IMR-90 (cell line): ENCODE measurements around the gene ANLN. TPM values are rescaled to one million over a fixed set of nuclear protein-coding genes. Genes with fewer than 3 reads are reported as not detected.

Experiments
- ATAC-seq: fragments of 200-7000 bp; cut with Tn5 transposase; 2 replicates; pipeline ENCODE4 v1.9.1; 2020; ENCODE audit warnings: low read depth, mild to moderate bottlenecking, moderate library complexity
- BruUV-seq: library from RNA; stranded (reverse); fragments of 400-500 nt; replicated peaks from 2 replicates; lab custom pipeline; 2021; lab: Mats Ljungman, UMichigan
- CTCF ChIA-PET: fragments of 300-600 bp; formaldehyde crosslinking; extraction: SDS; loops from one replicate; lab custom pipeline; 2021; ENCODE audit warnings: antibody characterized with exemption; lab: Yijun Ruan, JAX
- POLR2A ChIA-PET: fragments of 300-600 bp; sonication (Branson Sonifier 250); formaldehyde crosslinking; loops from one replicate; lab custom pipeline; 2022; ENCODE audit warnings: antibody characterized with exemption; ENCODE audit not compliant: unreplicated experiment; lab: Charles Lee
- DNase-seq: peaks from one replicate; pipeline ENCODE4 v3.0.0; 2013
- H2AFZ ChIP-seq: replicated peaks from 2 replicates; pipeline ENCODE3; 2013; ENCODE audit warnings: low read length, mild to moderate bottlenecking; ENCODE audit not compliant: poor library complexity
- H2AK5ac ChIP-seq: 2 replicates; pipeline ENCODE4 v1.6.1; 2013; ENCODE audit warnings: low read depth, low read length, inconsistent platforms
- H2AK9ac ChIP-seq: replicated peaks from 2 replicates; pipeline ENCODE3; 2013; ENCODE audit warnings: mild to moderate bottlenecking, low read depth, low read length, moderate library complexity; ENCODE audit not compliant: poor library complexity
- H2BK120ac ChIP-seq: 2 replicates; pipeline ENCODE4 v1.6.1; 2013; ENCODE audit warnings: low read depth, low read length, inconsistent platforms
- H2BK15ac ChIP-seq: 3 replicates; pipeline ENCODE4 v1.6.1; 2013; ENCODE audit warnings: low read depth, low read length, inconsistent platforms
- H2BK20ac ChIP-seq: 2 replicates; pipeline ENCODE4 v1.6.1; 2013; ENCODE audit warnings: low read depth, mild to moderate bottlenecking, inconsistent platforms, low read length, moderate library complexity
- H2BK5ac ChIP-seq: 2 replicates; pipeline ENCODE4 v1.6.1; 2013; ENCODE audit warnings: mild to moderate bottlenecking, low read depth, low read length, inconsistent platforms; ENCODE audit not compliant: poor library complexity, severe bottlenecking
- H3K14ac ChIP-seq: replicated peaks from 2 replicates; pipeline ENCODE4 v1.6.1; 2013; ENCODE audit warnings: low read depth, low read length, inconsistent platforms
- H3K18ac ChIP-seq: 2 replicates; pipeline ENCODE4 v1.6.1; 2013; ENCODE audit warnings: low read depth, low read length, control low read depth
- H3K23ac ChIP-seq: 2 replicates; pipeline ENCODE4 v1.6.1; 2013; ENCODE audit warnings: low read depth, low read length, inconsistent platforms
- H3K27ac ChIP-seq: 2 replicates; pipeline ENCODE4 v1.5.1; 2013; ENCODE audit warnings: mild to moderate bottlenecking, control low read depth, low read length; ENCODE audit not compliant: insufficient read depth
- H3K27me3 ChIP-seq: 2 replicates; pipeline ENCODE4 v1.6.1; 2013; ENCODE audit warnings: low read length; ENCODE audit not compliant: control insufficient read depth, insufficient read depth
- H3K36me3 ChIP-seq: 2 replicates; pipeline ENCODE4 v1.6.1; 2013; ENCODE audit warnings: low read length, mixed read lengths; ENCODE audit not compliant: control insufficient read depth, insufficient read depth
- H3K4ac ChIP-seq: 2 replicates; pipeline ENCODE4 v1.6.1; 2013; ENCODE audit warnings: low read depth, low read length, inconsistent platforms
- H3K4me1 ChIP-seq: 2 replicates; pipeline ENCODE4 v1.6.1; 2013; ENCODE audit warnings: low read length, mixed read lengths; ENCODE audit not compliant: control insufficient read depth, insufficient read depth
- H3K4me2 ChIP-seq: 2 replicates; pipeline ENCODE4 v1.6.1; 2013; ENCODE audit warnings: low read depth, mild to moderate bottlenecking, control low read depth, low read length, moderate library complexity
- H3K4me3 ChIP-seq: 2 replicates; pipeline ENCODE4 v1.5.1; 2013; ENCODE audit warnings: low read depth, mild to moderate bottlenecking, control low read depth, low read length, moderate library complexity; ENCODE audit not compliant: insufficient read depth
- H3K56ac ChIP-seq: 2 replicates; pipeline ENCODE4 v1.6.1; 2013; ENCODE audit warnings: low read length, inconsistent platforms; ENCODE audit not compliant: insufficient read depth; ENCODE audit errors: extremely low read depth
- H3K79me1 ChIP-seq, 2 experiments: 2 replicates each; pipeline ENCODE4 v1.6.1; 2013; ENCODE audit warnings: low read length in 2 of 2, inconsistent platforms in 1 of 2, low read depth in 1 of 2
- H3K9ac ChIP-seq: 2 replicates; pipeline ENCODE4 v1.6.1; 2013; ENCODE audit warnings: low read depth, low read length, control low read depth
- H3K9me1 ChIP-seq: 2 replicates; pipeline ENCODE4 v1.6.1; 2013; ENCODE audit warnings: low read length, inconsistent platforms; ENCODE audit not compliant: insufficient read depth
- H3K9me3 ChIP-seq: 2 replicates; pipeline ENCODE4 v1.6.1; 2013; ENCODE audit warnings: low read length; ENCODE audit not compliant: control insufficient read depth, insufficient read depth
- H4K20me1 ChIP-seq: 2 replicates; pipeline ENCODE4 v1.6.1; 2013; ENCODE audit warnings: low read length, inconsistent platforms; ENCODE audit not compliant: insufficient read depth
- H4K5ac ChIP-seq: 2 replicates; pipeline ENCODE4 v1.6.1; 2013; ENCODE audit warnings: mild to moderate bottlenecking, low read depth, low read length, control low read depth
- H4K8ac ChIP-seq, 2 experiments: 2 replicates each; pipeline ENCODE4 v1.6.1; 2013; ENCODE audit warnings: low read depth in 2 of 2, low read length in 2 of 2, control low read depth in 1 of 2, inconsistent platforms in 1 of 2
- H4K91ac ChIP-seq: 2 replicates; pipeline ENCODE4 v1.6.1; 2013; ENCODE audit warnings: low read depth, low read length, inconsistent platforms; ENCODE audit not compliant: insufficient read depth
- CTCF ChIP-seq: conservative IDR thresholded peaks from 2 replicates; pipeline ENCODE4 v1.5.1; 2012; ENCODE audit warnings: mild to moderate bottlenecking, low read depth, low read length, improper control_type of control experiment
- ELK1 ChIP-seq: fragments of 150-350 bp; IDR thresholded peaks from 2 replicates; pipeline ENCODE4 v1.6.1; 2016; ENCODE audit warnings: low read depth, mild to moderate bottlenecking, low read length, moderate library complexity, borderline replicate concordance
- FOS ChIP-seq: fragments of 150-350 bp; IDR thresholded peaks from 2 replicates; pipeline ENCODE4 v1.6.1; 2016; ENCODE audit warnings: low read depth, low read length
- MAFK ChIP-seq: IDR thresholded peaks from 2 replicates; pipeline ENCODE4 v1.6.1; 2012; ENCODE audit warnings: low read depth, low read length, improper control_type of control experiment
- MAZ ChIP-seq: IDR thresholded peaks from 2 replicates; pipeline ENCODE4 v1.6.1; 2012; ENCODE audit warnings: low read depth, mild to moderate bottlenecking, low read length, improper control_type of control experiment, moderate library complexity, borderline replicate concordance
- NFE2L2 ChIP-seq: fragments of 150-350 bp; IDR thresholded peaks from 2 replicates; pipeline ENCODE4 v1.6.1; 2016; ENCODE audit warnings: low read depth, mild to moderate bottlenecking, low read length
- POLR2A ChIP-seq: IDR thresholded peaks from 2 replicates; pipeline ENCODE4 v1.6.1; 2012; ENCODE audit warnings: mild to moderate bottlenecking, low read depth, low read length
- RAD21 ChIP-seq: IDR thresholded peaks from 2 replicates; pipeline ENCODE4 v1.6.1; 2012; ENCODE audit warnings: low read length, improper control_type of control experiment
- RCOR1 ChIP-seq: IDR thresholded peaks from 2 replicates; pipeline ENCODE4 v1.6.1; 2012; ENCODE audit warnings: mild to moderate bottlenecking, low read length, improper control_type of control experiment; ENCODE audit not compliant: insufficient replicate concordance
- RFX5 ChIP-seq: IDR thresholded peaks from 2 replicates; pipeline ENCODE4 v1.8.0; 2012; ENCODE audit warnings: low read depth, mild to moderate bottlenecking, low read length, moderate library complexity
- SMC3 ChIP-seq: fragments of 150-350 bp; IDR thresholded peaks from 2 replicates; pipeline ENCODE4 v1.6.1; 2016; ENCODE audit warnings: low read depth, mild to moderate bottlenecking, antibody characterized with exemption, low read length, moderate library complexity
- USF2 ChIP-seq: fragments of 150-350 bp; IDR thresholded peaks from 2 replicates; pipeline ENCODE4 v1.6.1; 2017; ENCODE audit warnings: mild to moderate bottlenecking, antibody characterized with exemption, low read length, low read depth
- WGBS, 2 experiments: methylation state at CpG; one replicate each; pipeline versions ENCODE4 v1.1.5 to v1.1.7; 2013; ENCODE audit warnings: missing lambda C conversion rate in 2 of 2; ENCODE audit not compliant: insufficient read length in 1 of 2; ENCODE audit errors: extremely low coverage in 2 of 2; 5-methylcytosine and 5-hydroxymethylcytosine counted together
- dilution Hi-C: fragments of 300-500 bp; cut with HindIII; formaldehyde crosslinking; loops from one replicate; pipeline ENCODE4 v1.14.3; 2018; ENCODE audit warnings: low sequenced_read_pairs; ENCODE audit not compliant: unreplicated experiment
- in situ Hi-C: fragments of 300-500 bp; cut with MboI; formaldehyde crosslinking; loops from 3 replicates; pipeline ENCODE4 v1.14.3; 2019; ENCODE audit warnings: low sequenced_read_pairs, inconsistent platforms, mixed read lengths
- intact Hi-C: fragments of 100-400 bp; cut with micrococcal nuclease; formaldehyde crosslinking; loops from 2 replicates; pipeline ENCODE4 v1.10.0; 2022
- polyA plus RNA-seq, 3 experiments: library from polyadenylated mRNA; depleted of rRNA; stranded (reverse); fragments of >200 nt; gene quantifications; 2 replicates each; pipeline ENCODE4 v1.2.3, GENCODE V29; 2012; ENCODE audit warnings: low replicate concordance in 1 of 3
- total RNA-seq: library from RNA; depleted of rRNA; stranded (reverse); fragments of >200 nt; gene quantifications from 2 replicates; pipeline ENCODE4 v1.2.3, GENCODE V29; 2012

Gene ANLN
- total and polyA plus RNA-seq, 2 of the 4 experiments (the other 2 are of a cell fraction) = 60.5 to 276 TPM

GRCh38 chr7:36460811-36461429 lies 71.3 kb downstream of the ANLN start:
- no peaks in the 10 kb centered on the region for H3K9me3 ChIP-seq
- H3K56ac ChIP-seq = no peak overlapping the region
- H2BK5ac ChIP-seq = no peak overlapping the region
- H4K5ac ChIP-seq = no peak overlapping the region
- dilution Hi-C loops = no loop called here
- TF ChIP-seq FOS = no peak
- no peak for TF ChIP-seq MAFK
- no peak for TF ChIP-seq ELK1
- no peak for TF ChIP-seq RFX5
- no peak for TF ChIP-seq SMC3
- no peak for TF ChIP-seq RCOR1
- TF ChIP-seq NFE2L2 = no peak
- TF ChIP-seq CTCF = no peak
- TF ChIP-seq RAD21 = no peak
- TF ChIP-seq POLR2A = no peak
- TF ChIP-seq USF2 = no peak
- TF ChIP-seq MAZ = no peak
- H3K9ac ChIP-seq = no peak overlapping the region
- no peak for DNase-seq
- H3K79me1 ChIP-seq = no peaks in the 10 kb centered on the region
- H2AK5ac ChIP-seq = no peak overlapping the region
- H3K36me3 ChIP-seq = no peaks in the 10 kb centered on the region
- H3K23ac ChIP-seq = no peak overlapping the region
- H3K4me2 ChIP-seq = no peak overlapping the region
- H2BK20ac ChIP-seq = no peak overlapping the region
- H3K4ac ChIP-seq = no peak overlapping the region
- ChIA-PET CTCF (interaction anchor here (1.1 kb wide), 1 partner anchor 19 kb away, joined by 4 read pairs; no protein-coding TSS in a partner anchor), POLR2A (no interaction called here)
- no peak overlapping the region for H3K4me3 ChIP-seq
- H2AFZ ChIP-seq = no peak overlapping the region
- intact Hi-C loops = no loop called here
- no peak overlapping the region for H2BK120ac ChIP-seq
- no peak overlapping the region for H2BK15ac ChIP-seq
- in situ Hi-C loops = no loop called here
- peaks cover 2% of the 10 kb centered on the region; the same call in 1 of the 2 replicates for H3K4me1 ChIP-seq
- H3K27me3 ChIP-seq = peaks cover 11% of the 10 kb centered on the region
- H4K8ac ChIP-seq = no peak overlapping the region
- H4K20me1 ChIP-seq = no peaks in the 10 kb centered on the region
- no peak overlapping the region for H3K14ac ChIP-seq
- H2AK9ac ChIP-seq = no peak overlapping the region
- no peak overlapping the region for H3K27ac ChIP-seq
- no peak for ATAC-seq
- H3K18ac ChIP-seq = no peak overlapping the region
- H3K9me1 ChIP-seq = no peaks in the 10 kb centered on the region
- WGBS, 2 experiments = 100% methylated on average over 1 of the region's 8 CpGs; no CpG with 5 or more reads in 1 of the 2 experiments
- no peak overlapping the region for H4K91ac ChIP-seq
- no TSS peak for BruUV-seq
